Measurements from ENCODE around the gene TSR3. TPM values are rescaled to one million over a fixed set of nuclear protein-coding genes. Genes with fewer than 3 reads are reported as not detected.

Gene TSR3
- total RNA-seq, 2 donors from 2014 or later: 39.1 to 44.8 TPM

- H3K27me3 Mint-ChIP-seq (ENCODE audit: low read depth): no peaks in the 10 kb centered on the region
- peak overlapping the region; percentile 86 to 90 for H3K4me3 Mint-ChIP-seq
- DNase-seq: no peak
- peaks cover 56% of the 10 kb centered on the region for H3K4me1 Mint-ChIP-seq (ENCODE audit: low read depth)
- H3K36me3 Mint-ChIP-seq (ENCODE audit: insufficient read depth in 2 of 2): peaks cover 14 to 16% of the 10 kb centered on the region in 2 donors
- H3K9me3 Mint-ChIP-seq: no peaks in the 10 kb centered on the region
- peak; percentile 39 to 45 for ATAC-seq (replicated peaks in 1 of 2)
- peak overlapping the region; percentile 99 for H3K27ac Mint-ChIP-seq
Measured at GRCh38 chr16:1308036-1308976, 43.4 kb downstream of the TSR3 start.

- DNase-seq (no peak), ATAC-seq (replicated peaks in 1 of 2) (no peak)
- Mint-ChIP-seq H3K4me1 (ENCODE audit: low read depth) (peaks cover 43% of the 10 kb centered on the region), H3K9me3 (no peaks in the 10 kb centered on the region), H3K36me3 (ENCODE audit: insufficient read depth in 2 of 2) (peaks cover 14 to 16% of the 10 kb centered on the region in 2 donors), H3K27ac (peak overlapping the region; percentile 75), H3K4me3 (peak overlapping the region in 1 of 2 donors; percentile 49), H3K27me3 (ENCODE audit: low read depth) (no peaks in the 10 kb centered on the region)
Measured at GRCh38 chr16:1306334-1306733, 45.3 kb downstream of the TSR3 start.

GRCh38 chr16:1305823-1306222 is 45.9 kb downstream of the TSR3 start:
- H3K27me3 Mint-ChIP-seq (ENCODE audit: low read depth): no peaks in the 10 kb centered on the region
- H3K9me3 Mint-ChIP-seq: no peaks in the 10 kb centered on the region
- no peak for DNase-seq
- peaks cover 38% of the 10 kb centered on the region for H3K4me1 Mint-ChIP-seq (ENCODE audit: low read depth)
- H3K4me3 Mint-ChIP-seq: no peak overlapping the region
- no peak for ATAC-seq (replicated peaks in 1 of 2)
- H3K27ac Mint-ChIP-seq: no peak overlapping the region
- H3K36me3 Mint-ChIP-seq (ENCODE audit: insufficient read depth in 2 of 2): peaks cover 14 to 16% of the 10 kb centered on the region in 2 donors

- peaks cover 5% of the 10 kb centered on the region for H3K27me3 Mint-ChIP-seq (ENCODE audit: low read depth)
- ATAC-seq (replicated peaks in 1 of 2): no peak
Measured at GRCh38 chr16:1301562-1301961, 50.1 kb downstream of the TSR3 start.

GRCh38 chr16:1300664-1301476 is 50.8 kb downstream of the TSR3 start:
- Mint-ChIP-seq H3K9me3 (no peaks in the 10 kb centered on the region), H3K4me3 (peak overlapping the region; percentile 37 to 44)

More at GRCh38 chr16:1301562-1301961, 50.1 kb downstream of the TSR3 start:
- Mint-ChIP-seq H3K4me1 (ENCODE audit: low read depth) (peaks cover 37% of the 10 kb centered on the region), H3K4me3 (peak overlapping the region; percentile 3 to 31), H3K36me3 (ENCODE audit: insufficient read depth in 2 of 2) (peaks cover 0 to 2% of the 10 kb centered on the region in 2 donors), H3K9me3 (no peaks in the 10 kb centered on the region), H3K27ac (no peak overlapping the region)
- no peak for DNase-seq

GRCh38 chr16:1299868-1300203 is 51.8 kb downstream of the TSR3 start:
- peaks cover 25% of the 10 kb centered on the region for H3K4me1 Mint-ChIP-seq (ENCODE audit: low read depth)

More at GRCh38 chr16:1300664-1301476, 50.8 kb downstream of the TSR3 start:
- ATAC-seq (replicated peaks in 1 of 2): peak; percentile 71 to 73
- Mint-ChIP-seq H3K36me3 (ENCODE audit: insufficient read depth in 2 of 2) (no peaks in the 10 kb centered on the region), H3K27me3 (ENCODE audit: low read depth) (peaks cover 5% of the 10 kb centered on the region), H3K27ac (no peak overlapping the region), H3K4me1 (ENCODE audit: low read depth) (peaks cover 31% of the 10 kb centered on the region)
- DNase-seq: peak; percentile 85 to 89

More at GRCh38 chr16:1299868-1300203, 51.8 kb downstream of the TSR3 start:
- H3K9me3 Mint-ChIP-seq: no peaks in the 10 kb centered on the region
- DNase-seq: no peak
- H3K36me3 Mint-ChIP-seq (ENCODE audit: insufficient read depth in 2 of 2): no peaks in the 10 kb centered on the region
- H3K27me3 Mint-ChIP-seq (ENCODE audit: low read depth): peaks cover 5% of the 10 kb centered on the region
- ATAC-seq (replicated peaks in 1 of 2): no peak
- no peak overlapping the region for H3K4me3 Mint-ChIP-seq
- no peak overlapping the region for H3K27ac Mint-ChIP-seq

Other genes with a start within 250 kb of the TSR3 start
- gene CACNA1H, start 198.8 kb downstream of the TSR3 start, total RNA-seq: under 1 TPM; 0.48 to 0.79 TPM
- under 1 TPM in 1 of 2 donors, not detected in 1; 0.32 TPM for gene TPSG1, start 126.6 kb downstream of the TSR3 start, total RNA-seq
- under 1 TPM in 1 of 2 donors, not detected in 1; 0.60 TPM for gene TPSB2, start 121.7 kb downstream of the TSR3 start, total RNA-seq
- under 1 TPM in 1 of 2 donors, not detected in 1; 0.28 TPM for gene TPSAB1, start 111.2 kb downstream of the TSR3 start, total RNA-seq
- gene TPSD1, start 95.8 kb downstream of the TSR3 start, total RNA-seq: not detected
- 100 to 1,000 TPM; 225 to 231 TPM for gene UBE2I, start 42.2 kb downstream of the TSR3 start, total RNA-seq
- 1 to 10 TPM in 1 of 2 donors, under 1 TPM in 1; 0.26 to 1.1 TPM for gene BAIAP3, start 18.2 kb downstream of the TSR3 start, total RNA-seq
- gene GNPTG, start 53 bp upstream of the TSR3 start, total RNA-seq: 10 to 100 TPM; 22.1 to 23.8 TPM
- 10 to 100 TPM; 51.1 to 69.5 TPM for gene UNKL, start 62.8 kb upstream of the TSR3 start, total RNA-seq
- 10 to 100 TPM; 14.5 to 17.9 TPM for gene UQCC4, start 68.9 kb upstream of the TSR3 start, total RNA-seq
- under 1 TPM in 1 of 2 donors, not detected in 1; 0.81 TPM for gene PERCC1, start 79.2 kb upstream of the TSR3 start, total RNA-seq
- 1 to 10 TPM; 2.7 to 3.4 TPM for gene CCDC154, start 92.7 kb upstream of the TSR3 start, total RNA-seq
- 10 to 100 TPM; 53.7 to 55.1 TPM for gene CLCN7, start 123.2 kb upstream of the TSR3 start, total RNA-seq
- gene PTX4, start 137.1 kb upstream of the TSR3 start, total RNA-seq: not detected
- 10 to 100 TPM; 28.6 to 34.7 TPM for gene TELO2, start 141.5 kb upstream of the TSR3 start, total RNA-seq
- 10 to 100 TPM; 15.7 to 16.7 TPM for gene TMEM204, start 181.8 kb upstream of the TSR3 start, total RNA-seq